Neural cell (in vitro differentiated cells): ENCODE results near the gene FTL. TPM values are rescaled to one million over a fixed set of nuclear protein-coding genes. Genes with fewer than 3 reads are reported as not detected.

ENCODE experiments used
- H2AFZ ChIP-seq: fragments of 200-600, 300-800 bp; sonication (generic), shearing (Covaris generic); 2 replicates; pipeline ENCODE4 v1.6.0; 2014; ENCODE audit warnings: low read depth, mild to moderate bottlenecking, antibody characterized with exemption, low read length, moderate library complexity
- H3F3A ChIP-seq: fragments of 200-600 bp; shearing (Covaris generic); 2 replicates; pipeline ENCODE4 v1.6.1; 2016; ENCODE audit warnings: mild to moderate bottlenecking, moderate library complexity, mixed read lengths, antibody characterized with exemption, low read length; ENCODE audit not compliant: insufficient read depth, poor library complexity, severe bottlenecking
- H3K27ac ChIP-seq: fragments of 200-600, 300-800 bp; sonication (generic), shearing (Covaris generic); 2 replicates; pipeline ENCODE4 v1.5.1; 2014; ENCODE audit warnings: mild to moderate bottlenecking, low read length, moderate library complexity
- H3K27me3 ChIP-seq: fragments of 300-800, 200-600 bp; sonication (generic), shearing (Covaris generic); 2 replicates; pipeline ENCODE4 v1.6.0; 2014; ENCODE audit warnings: mild to moderate bottlenecking, low read depth, low read length, moderate library complexity; ENCODE audit not compliant: insufficient read depth
- H3K36me3 ChIP-seq: fragments of 300-800, 200-600 bp; sonication (generic), shearing (Covaris generic); 2 replicates; pipeline ENCODE4 v1.5.1; 2014; ENCODE audit warnings: mild to moderate bottlenecking, antibody characterized with exemption, low read length, moderate library complexity; ENCODE audit not compliant: insufficient read depth
- H3K4me2 ChIP-seq: fragments of 300-800, 200-600 bp; sonication (generic), shearing (Covaris generic); 2 replicates; pipeline ENCODE4 v1.6.0; 2014; ENCODE audit warnings: mild to moderate bottlenecking, low read length
- H3K4me3 ChIP-seq: fragments of 300-800, 200-600 bp; sonication (generic), shearing (Covaris generic); 2 replicates; pipeline ENCODE4 v1.5.1; 2014; ENCODE audit warnings: mild to moderate bottlenecking, low read length, moderate library complexity
- H3K79me2 ChIP-seq: fragments of 200-600 bp; shearing (Covaris generic); replicated peaks from 2 replicates; pipeline ENCODE4 v1.6.0; 2014; ENCODE audit warnings: mild to moderate bottlenecking, low read length, moderate library complexity; ENCODE audit not compliant: insufficient read depth
- H3K9ac ChIP-seq: fragments of 300-800, 200-600 bp; sonication (generic), shearing (Covaris generic); 2 replicates; pipeline ENCODE4 v1.6.1; 2016; ENCODE audit warnings: mild to moderate bottlenecking, low read length, mixed read lengths
- H3K9me2 ChIP-seq: fragments of 200-600 bp; shearing (Covaris generic); 2 replicates; pipeline ENCODE4 v1.6.1; 2016; ENCODE audit warnings: mild to moderate bottlenecking, low read length, mixed read lengths; ENCODE audit not compliant: insufficient read depth
- H3K9me3 ChIP-seq: fragments of 200-600, 300-800 bp; sonication (generic), shearing (Covaris generic); 2 replicates; pipeline ENCODE4 v1.6.1; 2016; ENCODE audit warnings: mild to moderate bottlenecking, mixed run types, low read length, moderate library complexity, mixed read lengths
- H4K20me1 ChIP-seq: fragments of 200-600 bp; shearing (Covaris generic); 2 replicates; pipeline ENCODE4 v1.6.1; 2016; ENCODE audit warnings: mild to moderate bottlenecking, mixed run types; ENCODE audit not compliant: insufficient read depth
- CTCF ChIP-seq: fragments of 450-650 bp; IDR thresholded peaks from 2 replicates; pipeline ENCODE4 v1.5.1; 2014; ENCODE audit warnings: antibody characterized with exemption, mild to moderate bottlenecking, moderate library complexity; ENCODE audit not compliant: poor library complexity, severe bottlenecking
- EP300 ChIP-seq: fragments of 450-650 bp; conservative IDR thresholded peaks from 2 replicates; pipeline ENCODE4 v1.6.1; 2014; ENCODE audit warnings: antibody characterized with exemption, mild to moderate bottlenecking, moderate library complexity; ENCODE audit not compliant: poor library complexity, severe bottlenecking
- EZH2 ChIP-seq: fragments of 200-600, 300-800 bp; shearing (Covaris generic), sonication (generic); IDR thresholded peaks from 2 replicates; pipeline ENCODE4 v1.6.1; 2014; ENCODE audit warnings: antibody characterized with exemption, low read length, borderline replicate concordance, mild to moderate bottlenecking; ENCODE audit not compliant: insufficient read depth, poor library complexity, severe bottlenecking
- MXI1 ChIP-seq: fragments of 450-650 bp; conservative IDR thresholded peaks from 2 replicates; pipeline ENCODE4 v1.6.1; 2014; ENCODE audit warnings: antibody characterized with exemption, mild to moderate bottlenecking; ENCODE audit not compliant: poor library complexity, severe bottlenecking
- POLR2AphosphoS5 ChIP-seq: IDR thresholded peaks from 2 replicates; pipeline ENCODE4 v1.6.1; 2012
- RAD21 ChIP-seq: fragments of 450-650 bp; conservative IDR thresholded peaks from 2 replicates; pipeline ENCODE4 v1.6.1; 2014; ENCODE audit warnings: antibody characterized with exemption, mild to moderate bottlenecking, moderate library complexity
- REST ChIP-seq: IDR thresholded peaks from 2 replicates; pipeline ENCODE4 v1.6.1; 2012; ENCODE audit warnings: borderline replicate concordance
- SMC3 ChIP-seq: fragments of 450-650 bp; conservative IDR thresholded peaks from 2 replicates; pipeline ENCODE4 v1.6.1; 2014; ENCODE audit warnings: antibody characterized with exemption, mild to moderate bottlenecking, moderate library complexity; ENCODE audit not compliant: poor library complexity
- TAF1 ChIP-seq: IDR thresholded peaks from 2 replicates; pipeline ENCODE4 v1.6.1; 2012; ENCODE audit warnings: low read depth
- polyA plus RNA-seq: library from polyadenylated mRNA; depleted of rRNA; stranded (reverse); fragments of >200 nt; gene quantifications from 2 replicates; pipeline ENCODE4 v1.2.3, GENCODE V29; 2014

Gene FTL
- polyA plus RNA-seq, 1 donor from 2014 or later: 886 TPM

DNA sequence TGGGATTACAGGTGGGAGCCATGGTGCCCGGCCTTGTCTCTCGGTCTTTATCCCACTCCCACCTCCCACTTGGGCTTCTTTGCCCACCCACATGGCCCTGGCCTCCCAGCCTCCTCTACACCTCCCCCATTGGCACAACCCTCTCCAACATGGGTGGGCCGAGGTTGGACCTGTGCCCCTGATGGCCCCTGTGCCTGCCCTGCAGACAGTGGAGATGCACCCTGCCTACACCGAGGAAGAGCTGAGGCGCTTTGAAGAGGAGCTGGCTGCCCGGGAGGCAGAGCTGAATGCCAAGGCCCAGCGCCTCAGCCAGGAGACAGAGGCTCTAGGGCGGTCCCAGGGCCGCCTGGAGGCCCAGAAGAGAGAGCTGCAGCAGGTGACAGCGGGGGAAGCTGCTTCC lies 44.2 kb upstream of the FTL start:
- TF ChIP-seq POLR2AphosphoS5 (no peak), SMC3 (no peak), TAF1 (no peak), CTCF (no peak), RAD21 (no peak), REST (no peak), EZH2 (no peak), MXI1 (no peak), EP300 (no peak)
- Histone ChIP-seq H3K9me3 (no peaks in the 10 kb centered on the region), H2AFZ (no peak overlapping the region), H3K27me3 (no peaks in the 10 kb centered on the region), H3K9ac (no peak overlapping the region), H3K27ac (no peak overlapping the region), H4K20me1 (no peaks in the 10 kb centered on the region), H3K4me3 (no peak overlapping the region), H3F3A (no peaks in the 10 kb centered on the region), H3K79me2 (no peaks in the 10 kb centered on the region), H3K4me2 (no peak overlapping the region), H3K36me3 (no peaks in the 10 kb centered on the region), H3K9me2 (no peaks in the 10 kb centered on the region)

DNA sequence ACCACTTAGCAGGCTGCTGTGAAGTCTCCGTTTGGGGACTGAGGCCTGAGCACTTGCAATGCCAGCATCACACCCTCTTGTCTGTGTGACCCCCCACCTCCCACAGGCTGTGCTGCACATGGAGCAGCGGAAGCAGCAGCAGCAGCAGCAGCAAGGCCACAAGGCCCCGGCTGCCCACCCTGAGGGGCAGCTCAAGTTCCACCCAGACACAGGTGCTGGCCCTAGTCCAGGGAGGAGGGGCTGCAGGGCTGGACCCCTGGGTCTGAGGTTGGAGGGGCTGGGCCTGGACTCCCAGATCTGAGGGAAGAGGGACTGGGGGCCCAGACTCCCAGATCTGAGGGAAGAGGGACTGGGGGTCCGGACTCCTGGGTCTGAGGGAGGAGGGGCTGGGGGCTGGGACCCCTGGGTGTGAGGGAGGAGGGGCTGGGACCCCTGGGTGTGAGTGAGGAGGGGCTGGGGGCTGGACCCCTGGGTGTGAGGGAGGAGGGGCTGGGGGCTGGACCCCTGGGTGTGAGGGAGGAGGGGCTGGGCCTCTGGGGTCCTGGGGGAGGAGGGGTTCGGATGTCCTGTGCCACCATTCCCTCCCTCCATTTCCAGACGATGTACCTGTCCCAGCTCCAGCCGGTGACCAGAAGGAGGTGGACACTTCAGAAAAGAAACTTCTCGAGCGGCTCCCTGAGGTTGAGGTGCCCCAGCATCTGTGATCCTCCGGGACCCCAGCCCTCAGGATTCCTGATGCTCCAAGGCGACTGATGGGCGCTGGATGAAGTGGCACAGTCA lies 43.2 kb upstream of the FTL start:
- Histone ChIP-seq H2AFZ (no peak overlapping the region), H3K9ac (no peak overlapping the region), H3K27ac (no peak overlapping the region), H3K36me3 (no peaks in the 10 kb centered on the region), H3K27me3 (no peaks in the 10 kb centered on the region), H3K9me3 (no peaks in the 10 kb centered on the region), H4K20me1 (no peaks in the 10 kb centered on the region), H3K79me2 (no peaks in the 10 kb centered on the region), H3K9me2 (no peaks in the 10 kb centered on the region), H3F3A (no peaks in the 10 kb centered on the region), H3K4me2 (no peak overlapping the region), H3K4me3 (no peak overlapping the region)
- TF ChIP-seq RAD21: no peak
- TF ChIP-seq TAF1: no peak
- no peak for TF ChIP-seq EP300
- no peak for TF ChIP-seq EZH2
- no peak for TF ChIP-seq POLR2AphosphoS5
- no peak for TF ChIP-seq REST
